T-helper 1 cell (primary cell): ENCODE measurements around the gene MT1F.
"Not testable (repeated sequence)": the region's sequence is repeated elsewhere in the genome, so short reads cannot be mapped to it uniquely, and the experiment has no call there.

Experiments
- DNase-seq, 5 donors: peaks; one replicate each; pipeline ENCODE4 v3.0.0-alpha.2; 2012 to 2020
- total RNA-seq, 4 donors: gene quantifications; one replicate each; lab custom pipeline; 2026; lab: John Stamatoyannopoulos, UW

MT1F gene
- total RNA-seq: 0 to 1.9 (median 0.97) reads per million in 4 donors

GRCh38 chr16:56657555-56658326 lies at the start of gene MT1F:
TSS of gene MT1F (plus strand) at chr16:56657959. CDS start at chr16:56658059, 100 bp downstream.
- DNase-seq: peak; percentile 48 to 66 (median 62)

GRCh38 chr16:56608043-56608875 lies 49.5 kb upstream of the MT1F start, which contains the start of gene MT2A:
TSS of gene MT2A (plus strand) at chr16:56608584. CDS start at chr16:56608656, 72 bp downstream.
- peak; percentile 67 to 93 (median 78) for DNase-seq

GRCh38 chr16:56608876-56609462 lies 48.8 kb upstream of the MT1F start:
- DNase-seq: no peak

- DNase-seq: peak; percentile 41 to 83 (median 64)
Measured at GRCh38 chr16:56609463-56609921, 48.3 kb upstream of the MT1F start.

- DNase-seq: peak; percentile 19 to 70 (median 58)
Measured at GRCh38 chr16:56610017-56610608, 47.6 kb upstream of the MT1F start.

GRCh38 chr16:56610609-56611111 lies 47.1 kb upstream of the MT1F start:
- no peak for DNase-seq

- DNase-seq: no peak
Measured at GRCh38 chr16:56611281-56611833, 46.4 kb upstream of the MT1F start.

GRCh38 chr16:56613706-56614105 lies 44.1 kb upstream of the MT1F start:
- DNase-seq: no peak

GRCh38 chr16:56614549-56614991 lies 43.2 kb upstream of the MT1F start:
- peak in 1 of 5 donors; percentile 63 for DNase-seq

GRCh38 chr16:56615353-56615752 lies 42.4 kb upstream of the MT1F start:
- no peak for DNase-seq

- no peak for DNase-seq
Measured at GRCh38 chr16:56616608-56617211, 41.0 kb upstream of the MT1F start.

GRCh38 chr16:56617212-56618085 lies 40.3 kb upstream of the MT1F start:
- peak in 3 of 5 donors; percentile 31 to 69 (median 41) for DNase-seq

- no peak for DNase-seq
Measured at GRCh38 chr16:56618138-56618537, 39.6 kb upstream of the MT1F start.

GRCh38 chr16:56620339-56620897 lies 37.3 kb upstream of the MT1F start:
- no peak for DNase-seq

GRCh38 chr16:56621665-56622445 lies 35.9 kb upstream of the MT1F start:
- not testable (repeated sequence) for DNase-seq

- not testable (repeated sequence) for DNase-seq
Measured at GRCh38 chr16:56623184-56623583, 34.6 kb upstream of the MT1F start.

GRCh38 chr16:56623637-56624036 lies 34.1 kb upstream of the MT1F start:
- no peak for DNase-seq

GRCh38 chr16:56625140-56625942 lies 32.4 kb upstream of the MT1F start, which contains the start of gene MT1E:
TSS of gene MT1E (plus strand) at chr16:56625781. CDS start at chr16:56625852, 71 bp downstream.
- DNase-seq: peak in 2 of 5 donors; percentile 35 to 81
